GM12878 (cell line): ENCODE data around the gene TANK. TPM values are rescaled to one million over a fixed set of nuclear protein-coding genes. Genes with fewer than 3 reads are reported as not detected.

Experiments used
- BACH1 ChIP-seq: fragments of 450-650 bp; IDR thresholded peaks from 2 replicates; pipeline ENCODE4 v1.6.1; 2017; ENCODE audit warnings: mild to moderate bottlenecking, borderline replicate concordance
- GABPA ChIP-seq: IDR thresholded peaks from 2 replicates; pipeline ENCODE4 v1.6.1; 2014; ENCODE audit warnings: antibody characterized with exemption, low read depth, mild to moderate bottlenecking, inconsistent platforms
- MTA2 ChIP-seq: fragments of 450-650 bp; IDR thresholded peaks from 2 replicates; pipeline ENCODE4 v1.6.1; 2016; ENCODE audit warnings: low read depth, mild to moderate bottlenecking, moderate library complexity
- polyA plus RNA-seq, 11 experiments: library from polyadenylated mRNA; depleted of rRNA in 4 of 11; unstranded in 6 of 11; stranded (reverse) in 5 of 11; fragments of >200 nt; fragmentation: Nextera tagmentation in 4 of 11; fragmentation: Illumina TruSeq in 1 of 11; extraction: Ambion mirVana in 4 of 11; extraction: Trizol in 1 of 11; gene quantifications; 1 replicate in 1 of 11; 2 replicates in 10 of 11; pipeline versions ENCODE4 v1.2.1 to v1.2.3, GENCODE V29; 2011 to 2016; ENCODE audit warnings: inconsistent platforms in 2 of 11, missing spikeins in 2 of 11, low read depth in 1 of 11
- total RNA-seq, 4 experiments: library from RNA; depleted of rRNA in 3 of 4; stranded (reverse); fragments of >200 nt in 3 of 4; fragmentation: Illumina TruSeq in 1 of 4; extraction: Trizol in 1 of 4; gene quantifications; 2 replicates each; pipeline versions ENCODE4 v1.2.1 to v1.2.3, GENCODE V29; 2013 to 2021
- TF ChIP-seq, protein P1 (sequence below): fragments of 450-650 bp; IDR thresholded peaks from 2 replicates; pipeline ENCODE4 v1.6.1; 2017; ENCODE audit warnings: low read depth, mild to moderate bottlenecking, moderate library complexity
- TF ChIP-seq, protein P2 (sequence below): IDR thresholded peaks from 2 replicates; pipeline ENCODE4 v1.6.1; 2012; ENCODE audit warnings: low read depth, low read length, improper control_type of control experiment
- TF ChIP-seq, protein P3 (sequence below): fragments of 450-650 bp; IDR thresholded peaks from 2 replicates; pipeline ENCODE4 v1.6.1; 2018; ENCODE audit warnings: borderline replicate concordance, mild to moderate bottlenecking; ENCODE audit not compliant: partially characterized antibody

Gene TANK
- total and polyA plus RNA-seq, 10 of the 15 experiments (the other 5 are each of a cell fraction or from before 2014, with no cell fraction given) = 48.6 to 127 (median 103) TPM

DNA sequence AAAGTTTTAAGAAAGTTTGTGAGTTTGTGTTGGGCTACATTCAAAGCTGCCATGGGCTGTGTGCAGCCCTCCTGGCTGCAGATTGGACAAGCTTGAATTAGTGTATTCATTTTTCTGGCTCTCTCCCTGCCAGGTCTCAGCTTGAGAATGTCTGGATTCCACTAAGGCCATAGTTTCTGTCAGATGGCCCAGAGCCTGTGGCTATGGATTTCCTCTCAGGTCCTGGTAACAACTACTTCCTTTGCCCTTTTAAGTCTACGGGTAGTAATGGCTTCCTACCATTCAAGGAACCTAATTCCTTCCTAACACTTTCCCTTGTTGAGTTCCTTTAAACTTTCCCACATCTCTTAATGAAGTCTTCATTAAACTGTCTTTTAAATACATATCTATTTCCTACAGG, 123.7 kb downstream of the TANK start (continued):
- TF ChIP-seq, protein P1, sequence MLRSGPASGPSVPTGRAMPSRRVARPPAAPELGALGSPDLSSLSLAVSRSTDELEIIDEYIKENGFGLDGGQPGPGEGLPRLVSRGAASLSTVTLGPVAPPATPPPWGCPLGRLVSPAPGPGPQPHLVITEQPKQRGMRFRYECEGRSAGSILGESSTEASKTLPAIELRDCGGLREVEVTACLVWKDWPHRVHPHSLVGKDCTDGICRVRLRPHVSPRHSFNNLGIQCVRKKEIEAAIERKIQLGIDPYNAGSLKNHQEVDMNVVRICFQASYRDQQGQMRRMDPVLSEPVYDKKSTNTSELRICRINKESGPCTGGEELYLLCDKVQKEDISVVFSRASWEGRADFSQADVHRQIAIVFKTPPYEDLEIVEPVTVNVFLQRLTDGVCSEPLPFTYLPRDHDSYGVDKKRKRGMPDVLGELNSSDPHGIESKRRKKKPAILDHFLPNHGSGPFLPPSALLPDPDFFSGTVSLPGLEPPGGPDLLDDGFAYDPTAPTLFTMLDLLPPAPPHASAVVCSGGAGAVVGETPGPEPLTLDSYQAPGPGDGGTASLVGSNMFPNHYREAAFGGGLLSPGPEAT = no peak
- TF ChIP-seq, protein P2, sequence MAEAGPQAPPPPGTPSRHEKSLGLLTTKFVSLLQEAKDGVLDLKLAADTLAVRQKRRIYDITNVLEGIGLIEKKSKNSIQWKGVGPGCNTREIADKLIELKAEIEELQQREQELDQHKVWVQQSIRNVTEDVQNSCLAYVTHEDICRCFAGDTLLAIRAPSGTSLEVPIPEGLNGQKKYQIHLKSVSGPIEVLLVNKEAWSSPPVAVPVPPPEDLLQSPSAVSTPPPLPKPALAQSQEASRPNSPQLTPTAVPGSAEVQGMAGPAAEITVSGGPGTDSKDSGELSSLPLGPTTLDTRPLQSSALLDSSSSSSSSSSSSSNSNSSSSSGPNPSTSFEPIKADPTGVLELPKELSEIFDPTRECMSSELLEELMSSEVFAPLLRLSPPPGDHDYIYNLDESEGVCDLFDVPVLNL = no peak
- TF ChIP-seq MTA2 (no peak), BACH1 (no peak), GABPA (no peak)
- TF ChIP-seq, protein P3, sequence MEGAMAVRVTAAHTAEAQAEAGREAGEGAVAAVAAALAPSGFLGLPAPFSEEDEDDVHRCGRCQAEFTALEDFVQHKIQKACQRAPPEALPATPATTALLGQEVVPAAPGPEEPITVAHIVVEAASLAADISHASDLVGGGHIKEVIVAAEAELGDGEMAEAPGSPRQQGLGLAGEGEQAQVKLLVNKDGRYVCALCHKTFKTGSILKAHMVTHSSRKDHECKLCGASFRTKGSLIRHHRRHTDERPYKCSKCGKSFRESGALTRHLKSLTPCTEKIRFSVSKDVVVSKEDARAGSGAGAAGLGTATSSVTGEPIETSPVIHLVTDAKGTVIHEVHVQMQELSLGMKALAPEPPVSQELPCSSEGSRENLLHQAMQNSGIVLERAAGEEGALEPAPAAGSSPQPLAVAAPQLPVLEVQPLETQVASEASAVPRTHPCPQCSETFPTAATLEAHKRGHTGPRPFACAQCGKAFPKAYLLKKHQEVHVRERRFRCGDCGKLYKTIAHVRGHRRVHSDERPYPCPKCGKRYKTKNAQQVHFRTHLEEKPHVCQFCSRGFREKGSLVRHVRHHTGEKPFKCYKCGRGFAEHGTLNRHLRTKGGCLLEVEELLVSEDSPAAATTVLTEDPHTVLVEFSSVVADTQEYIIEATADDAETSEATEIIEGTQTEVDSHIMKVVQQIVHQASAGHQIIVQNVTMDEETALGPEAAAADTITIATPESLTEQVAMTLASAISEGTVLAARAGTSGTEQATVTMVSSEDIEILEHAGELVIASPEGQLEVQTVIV = no peak

Other genes starting within 250 kb of the TANK start
- gene PSMD14, start 148.0 kb downstream of the TANK start, total RNA-seq (2014; rRNA removed) = 75.0 and 91.1 TPM in 2 replicates
- 126 and 131 TPM in 2 replicates for gene PSMD14, start 148.0 kb downstream of the TANK start, total RNA-seq (2014; rRNA removed; fragmentation: Illumina TruSeq; extraction: Trizol)
- gene PSMD14, start 148.0 kb downstream of the TANK start, total RNA-seq (2021) = 81.0 and 85.1 TPM in 2 replicates
- gene PSMD14, start 148.0 kb downstream of the TANK start, polyA plus RNA-seq (2011; rRNA removed) = 122 and 178 TPM in 2 replicates
- gene PSMD14, start 148.0 kb downstream of the TANK start, polyA plus RNA-seq (2014; fragmentation: Illumina TruSeq; extraction: Trizol) = 92.8 and 98.4 TPM in 2 replicates
- 100 to 1,000 TPM; 225 to 253 TPM for gene PSMD14, start 148.0 kb downstream of the TANK start, polyA plus RNA-seq (2014; fragmentation: Nextera tagmentation; extraction: Ambion mirVana)
- 66.8 and 70.5 TPM in 2 replicates for gene PSMD14, start 148.0 kb downstream of the TANK start, polyA plus RNA-seq (2014; rRNA removed)
- gene PSMD14, start 148.0 kb downstream of the TANK start, polyA plus RNA-seq (2016; fragmentation: Nextera tagmentation; extraction: Ambion mirVana) = 100 to 1,000 TPM; 161 TPM